Transverse colon (tissue), 4 donors: ENCODE measurements around the gene RPTOR.

Experiments used
- POLR2A ChIP-seq: fragments of 450-650 bp; IDR thresholded peaks from one replicate; pipeline ENCODE4 v1.6.1; 2016; ENCODE audit warnings: antibody characterized with exemption, mild to moderate bottlenecking, moderate library complexity
- POLR2AphosphoS5 ChIP-seq, 3 donors: sonication (generic); formaldehyde crosslinking; IDR thresholded peaks; one replicate each; pipeline ENCODE4 v1.6.1; 2016; ENCODE audit warnings: antibody characterized with exemption in 3 of 3
- TF ChIP-seq, protein P1 (sequence below), 5 experiments: fragments of 200-600 bp in 3 of 5; fragments of 450-650 bp in 2 of 5; sonication (generic) in 3 of 5; IDR thresholded peaks; 1 replicate in 2 of 5; 2 replicates in 3 of 5; pipeline ENCODE4 v1.5.1; 2016 to 2017; ENCODE audit warnings: antibody characterized with exemption in 5 of 5, inconsistent platforms in 3 of 5, mild to moderate bottlenecking in 2 of 5, moderate library complexity in 1 of 5

DNA sequence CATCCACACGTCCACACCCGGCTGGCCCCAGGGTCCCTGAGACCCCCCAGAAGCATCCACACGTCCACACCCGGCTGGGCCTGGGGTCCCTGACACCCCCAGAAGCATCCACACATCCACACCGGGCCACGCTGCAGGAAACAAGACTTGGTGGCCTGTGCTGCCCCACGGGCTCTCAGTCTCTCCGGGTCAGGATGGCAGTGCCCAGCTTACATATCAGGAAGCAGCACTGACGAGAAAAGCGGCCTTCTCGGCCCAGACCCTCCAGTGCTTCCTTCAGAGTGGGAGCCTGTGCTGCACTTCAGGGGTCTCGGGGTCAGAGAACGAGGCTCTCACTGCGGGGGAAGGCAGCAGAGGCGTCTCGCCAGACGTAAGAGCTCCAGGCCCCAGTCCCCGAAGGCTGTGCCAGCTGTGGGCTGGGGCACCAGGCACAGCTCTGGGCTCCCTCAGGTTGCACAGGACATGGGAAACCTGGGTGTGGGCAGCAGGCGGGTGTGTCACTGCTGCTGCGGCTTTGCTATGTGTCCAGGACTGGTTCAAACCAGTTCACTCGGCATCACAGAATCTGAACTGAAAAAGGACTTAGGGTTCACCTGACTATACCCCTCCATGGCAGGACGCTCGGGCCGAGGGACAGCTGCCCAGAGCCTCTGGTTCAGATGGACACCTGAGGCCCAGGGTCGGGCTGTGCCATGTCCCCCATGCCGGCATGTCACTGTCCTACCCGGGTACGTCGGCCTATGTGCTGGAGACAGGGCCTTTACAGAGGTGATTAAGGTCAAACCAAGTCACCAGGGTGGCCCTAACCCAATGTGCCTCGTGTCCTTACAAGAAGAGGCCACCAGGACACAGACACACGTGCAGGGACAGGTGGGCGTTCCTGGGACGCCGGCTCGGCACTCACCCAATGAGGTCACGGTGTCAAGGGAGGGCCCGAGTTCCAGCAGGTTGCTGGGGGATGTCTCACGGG is 406.8 kb downstream of the RPTOR start:
- TF ChIP-seq POLR2A (no peak), POLR2AphosphoS5 (IDR thresholded peaks at IDR 0.05) (no peak)
- TF ChIP-seq, protein P1, sequence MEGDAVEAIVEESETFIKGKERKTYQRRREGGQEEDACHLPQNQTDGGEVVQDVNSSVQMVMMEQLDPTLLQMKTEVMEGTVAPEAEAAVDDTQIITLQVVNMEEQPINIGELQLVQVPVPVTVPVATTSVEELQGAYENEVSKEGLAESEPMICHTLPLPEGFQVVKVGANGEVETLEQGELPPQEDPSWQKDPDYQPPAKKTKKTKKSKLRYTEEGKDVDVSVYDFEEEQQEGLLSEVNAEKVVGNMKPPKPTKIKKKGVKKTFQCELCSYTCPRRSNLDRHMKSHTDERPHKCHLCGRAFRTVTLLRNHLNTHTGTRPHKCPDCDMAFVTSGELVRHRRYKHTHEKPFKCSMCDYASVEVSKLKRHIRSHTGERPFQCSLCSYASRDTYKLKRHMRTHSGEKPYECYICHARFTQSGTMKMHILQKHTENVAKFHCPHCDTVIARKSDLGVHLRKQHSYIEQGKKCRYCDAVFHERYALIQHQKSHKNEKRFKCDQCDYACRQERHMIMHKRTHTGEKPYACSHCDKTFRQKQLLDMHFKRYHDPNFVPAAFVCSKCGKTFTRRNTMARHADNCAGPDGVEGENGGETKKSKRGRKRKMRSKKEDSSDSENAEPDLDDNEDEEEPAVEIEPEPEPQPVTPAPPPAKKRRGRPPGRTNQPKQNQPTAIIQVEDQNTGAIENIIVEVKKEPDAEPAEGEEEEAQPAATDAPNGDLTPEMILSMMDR (IDR thresholded peaks at IDR 0.05): no peak
